Measurements from ENCODE around the gene ITCH.
"Not testable (repeated sequence)": the region's sequence is repeated elsewhere in the genome, so short reads cannot be mapped to it uniquely, and the experiment has no call there.

Gene ITCH

GRCh38 chr20:34377072-34377847, 14.2 kb downstream of the ITCH start:
- DNase-seq (ENCODE audit: low read depth in 3 of 3, low spot score in 1 of 3): no peak

GRCh38 chr20:34382174-34382573, 19.1 kb downstream of the ITCH start:
- DNase-seq (ENCODE audit: low read depth in 3 of 3, low spot score in 1 of 3): no peak

- DNase-seq (ENCODE audit: low read depth in 3 of 3, low spot score in 1 of 3): not testable (repeated sequence)
These were observed 19.9 kb downstream of the ITCH start for GRCh38 chr20:34382877-34383455.

GRCh38 chr20:34385464-34385863, 22.4 kb downstream of the ITCH start:
- DNase-seq (ENCODE audit: low read depth in 3 of 3, low spot score in 1 of 3): no peak

GRCh38 chr20:34388000-34388399, 24.9 kb downstream of the ITCH start:
- no peak for DNase-seq (ENCODE audit: low read depth in 3 of 3, low spot score in 1 of 3)

- DNase-seq (ENCODE audit: low read depth in 3 of 3, low spot score in 1 of 3): no peak
These were observed 25.6 kb downstream of the ITCH start for GRCh38 chr20:34388678-34389077.

GRCh38 chr20:34389206-34389953, 26.3 kb downstream of the ITCH start:
- no peak for DNase-seq (ENCODE audit: low read depth in 3 of 3, low spot score in 1 of 3)

GRCh38 chr20:34389954-34390555, 27.0 kb downstream of the ITCH start:
- no peak for DNase-seq (ENCODE audit: low read depth in 3 of 3, low spot score in 1 of 3)

GRCh38 chr20:34396408-34396807, 33.3 kb downstream of the ITCH start:
- DNase-seq (ENCODE audit: low read depth in 3 of 3, low spot score in 1 of 3): no peak

- no peak for DNase-seq (ENCODE audit: low read depth in 3 of 3, low spot score in 1 of 3)
These were observed 34.0 kb downstream of the ITCH start for GRCh38 chr20:34397096-34397495.

- not testable (repeated sequence) for DNase-seq (ENCODE audit: low read depth in 3 of 3, low spot score in 1 of 3)
These were observed 37.7 kb downstream of the ITCH start for GRCh38 chr20:34400776-34401175.

- peak in 1 of 3 donors; percentile 7 for DNase-seq (ENCODE audit: low read depth in 3 of 3, low spot score in 1 of 3)
These were observed 38.8 kb downstream of the ITCH start for GRCh38 chr20:34401741-34402455.

GRCh38 chr20:34402461-34402860, 39.4 kb downstream of the ITCH start:
- no peak for DNase-seq (ENCODE audit: low read depth in 3 of 3, low spot score in 1 of 3)

- DNase-seq (ENCODE audit: low read depth in 3 of 3, low spot score in 1 of 3): no peak
These were observed 40.2 kb downstream of the ITCH start for GRCh38 chr20:34403063-34403827.

GRCh38 chr20:34403908-34404307, 40.8 kb downstream of the ITCH start:
- DNase-seq (ENCODE audit: low read depth in 3 of 3, low spot score in 1 of 3): no peak

GRCh38 chr20:34404803-34405202, 41.7 kb downstream of the ITCH start:
- DNase-seq (ENCODE audit: low read depth in 3 of 3, low spot score in 1 of 3): no peak

- not testable (repeated sequence) for DNase-seq (ENCODE audit: low read depth in 3 of 3, low spot score in 1 of 3)
These were observed 42.2 kb downstream of the ITCH start for GRCh38 chr20:34405247-34405651.

GRCh38 chr20:34405942-34406341, 42.9 kb downstream of the ITCH start:
- not testable (repeated sequence) for DNase-seq (ENCODE audit: low read depth in 3 of 3, low spot score in 1 of 3)

- no peak for DNase-seq (ENCODE audit: low read depth in 3 of 3, low spot score in 1 of 3)
These were observed 44.9 kb downstream of the ITCH start for GRCh38 chr20:34407962-34408474.

- DNase-seq (ENCODE audit: low read depth in 3 of 3, low spot score in 1 of 3): no peak
These were observed 47.3 kb downstream of the ITCH start for GRCh38 chr20:34410336-34410735.

Data from stimulated activated CD4-positive, alpha-beta T cell treated with anti-CD3 and anti-CD28 coated beads, TNF-alpha, amount 100 ng/mL, for 1 hour (primary cell).